Right lobe of liver (tissue), 6 donors: ENCODE data around the gene CREBBP. TPM values are rescaled to one million over a fixed set of nuclear protein-coding genes. Genes with fewer than 3 reads are reported as not detected.
A peak's percentile ranks its signal among the peaks of the same experiment; 100 is the strongest.

Experiments
- ATAC-seq, 4 donors: fragments of 200-7000 bp; cut with Tn5 transposase; one replicate each; pipeline ENCODE4 v1.9.1; 2020; ENCODE audit warnings: mild to moderate bottlenecking in 4 of 4, moderate library complexity in 4 of 4
- DNase-seq, 3 donors: peaks; one replicate each; pipeline ENCODE4 v3.0.0-alpha.2; 2020
- H3K27ac ChIP-seq, 3 donors: fragments of 200-600 bp; one replicate each; pipeline ENCODE4 v1.8.0; 2022
- H3K27me3 ChIP-seq, 2 donors: fragments of 200-600 bp; one replicate each; pipeline ENCODE4 v1.8.0; 2022
- H3K36me3 ChIP-seq, 4 donors: fragments of 200-600 bp; sonication (generic) in 1 of 4; one replicate each; pipeline versions ENCODE4 v1.5.1 to v1.8.0; 2017 to 2022; ENCODE audit warnings: control low read depth in 1 of 4
- H3K4me1 ChIP-seq, 4 donors: fragments of 200-600 bp; sonication (generic) in 1 of 4; one replicate each; pipeline versions ENCODE4 v1.5.1 to v1.8.0; 2017 to 2022; ENCODE audit warnings: control low read depth in 1 of 4
- H3K4me3 ChIP-seq, 3 donors: fragments of 200-600 bp; one replicate each; pipeline ENCODE4 v1.8.0; 2022
- H3K9me3 ChIP-seq, 4 donors: fragments of 200-600 bp; sonication (generic) in 1 of 4; one replicate each; pipeline versions ENCODE4 v1.5.1 to v1.8.0; 2017 to 2022; ENCODE audit warnings: control low read depth in 1 of 4
- CTCF ChIP-seq, 4 donors: fragments of 200-600 bp in 3 of 4; fragments of 450-650 bp in 1 of 4; IDR thresholded peaks; one replicate each; pipeline versions ENCODE4 v1.5.1 to v1.8.0; 2016 to 2022; ENCODE audit warnings: antibody characterized with exemption in 4 of 4, mild to moderate bottlenecking in 2 of 4
- POLR2A ChIP-seq: fragments of 450-650 bp; IDR thresholded peaks from one replicate; pipeline ENCODE4 v1.6.1; 2017; ENCODE audit warnings: antibody characterized with exemption, mild to moderate bottlenecking
- WGBS: methylation state at CpG from one replicate; pipeline ENCODE4 v1.1.6; 2018; ENCODE audit warnings: low coverage, low lambda C conversion rate; ENCODE audit not compliant: insufficient coverage; ENCODE audit errors: missing lambda C conversion rate; 5-methylcytosine and 5-hydroxymethylcytosine counted together
- intact Hi-C, 2 donors: fragments of 100-400 bp; cut with DNase I; formaldehyde crosslinking; loops; one replicate each; pipeline versions ENCODE4 v1.11.2 to v1.14.1; 2022
- total RNA-seq, 6 experiments: library from RNA; depleted of rRNA in 2 of 6; stranded (reverse); fragments of >200 nt in 2 of 6; fragmentation: NEBNext Ultra II Directional in 3 of 6; extraction: Animal tissue kit (Norgen Biotek cat#: 25700) in 3 of 6; gene quantifications; one replicate each; pipeline versions ENCODE4 v1.1.0 to v1.2.4, GENCODE V29; 2016 to 2023
- donor health status: DM: no; HTN: yes; CAD: no.
- donor health status: DM: no; HTN: no; CAD: no.
- donor health status: DM: no; HTN: no; CAD: no.
- donor health status: DM: no; HTN: yes; CAD: no.
- donor health status: DM: no; HTN: yes; CAD: no.

Gene CREBBP
- total RNA-seq, 6 experiments from 2014 or later: 18.1 to 39.8 (median 29.2) TPM

DNA sequence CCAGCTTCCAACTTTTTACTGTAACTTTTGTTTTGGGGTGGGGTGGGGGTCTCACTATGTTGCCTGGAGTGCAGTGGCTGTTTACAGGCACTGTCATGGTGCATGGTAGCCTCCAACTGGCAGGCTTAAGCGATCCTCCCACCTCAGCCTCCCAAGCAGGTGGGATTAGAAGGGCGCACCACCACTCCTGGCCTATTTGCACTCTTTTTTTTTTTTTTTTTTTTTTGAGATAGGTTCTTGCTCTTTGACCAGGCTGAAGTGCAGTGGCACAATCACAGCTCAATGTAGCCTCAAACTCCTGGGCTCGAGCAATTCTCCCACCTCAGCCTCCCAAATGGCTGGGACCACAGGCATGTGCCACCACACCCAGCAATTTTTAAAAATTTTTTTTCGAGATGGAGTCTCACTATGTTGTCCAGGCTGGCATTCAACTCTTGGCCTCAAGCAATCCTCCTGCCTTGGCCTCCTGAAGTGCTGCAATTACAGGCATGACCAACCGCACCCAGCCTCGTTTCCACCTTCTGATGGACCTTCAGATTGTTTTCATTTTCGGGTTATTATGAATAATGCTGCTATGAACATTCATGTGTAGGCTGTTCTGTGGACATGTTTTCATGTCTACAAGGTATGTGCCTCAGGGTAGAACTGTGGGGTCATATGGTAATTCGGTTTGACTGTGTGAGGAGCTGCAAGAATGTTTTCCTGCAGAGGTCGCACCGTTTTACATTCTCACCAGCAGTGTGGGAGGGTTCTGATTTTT is 174.1 kb downstream of the CREBBP start:
- no peak for ATAC-seq
- Histone ChIP-seq H3K4me1 (peaks cover 0 to under 1% (median under 1%) of the 10 kb centered on the region in 4 donors), H3K4me3 (no peak overlapping the region), H3K9me3 (no peaks in the 10 kb centered on the region), H3K27ac (no peak overlapping the region), H3K27me3 (no peaks in the 10 kb centered on the region), H3K36me3 (no peaks in the 10 kb centered on the region)
- DNase-seq: peak in 1 of 3 donors; percentile 18
- WGBS: 81% methylated on average over 8 of the region's 10 CpGs
- TF ChIP-seq POLR2A (no peak), CTCF (IDR thresholded peaks at IDR 0.05) (no peak)
- intact Hi-C loops: no loop called here

DNA sequence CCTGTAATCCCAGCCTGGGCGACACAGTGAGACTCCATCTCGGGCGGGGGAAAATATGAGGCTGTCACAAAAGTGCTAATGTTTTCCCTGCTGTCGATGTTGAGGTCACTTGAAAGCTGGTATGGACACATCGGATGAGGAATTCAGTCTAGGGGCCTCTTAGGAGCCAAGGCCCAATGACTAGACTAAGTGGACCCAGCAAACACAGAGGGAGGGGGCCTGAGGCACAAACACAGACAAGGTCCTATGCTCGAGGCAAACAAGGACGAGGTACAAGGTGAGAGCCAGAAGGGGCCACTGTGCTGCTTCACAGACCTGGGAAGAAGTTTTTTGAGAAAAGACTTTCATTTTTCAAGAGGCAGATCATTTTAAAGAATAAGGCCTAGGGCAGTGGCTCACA is 178.4 kb downstream of the CREBBP start:
- Histone ChIP-seq H3K27ac (no peak overlapping the region), H3K27me3 (no peaks in the 10 kb centered on the region), H3K36me3 (no peaks in the 10 kb centered on the region), H3K9me3 (no peaks in the 10 kb centered on the region), H3K4me3 (no peak overlapping the region), H3K4me1 (peaks cover 0 to under 1% (median 0%) of the 10 kb centered on the region in 4 donors)
- intact Hi-C loops: no loop called here
- no peak for ATAC-seq
- 89% methylated on average over 5 of the region's 7 CpGs for WGBS
- DNase-seq: peak in 1 of 3 donors; percentile 5
- TF ChIP-seq POLR2A (no peak), CTCF (IDR thresholded peaks at IDR 0.05) (no peak)

GRCh38 chr16:3701531-3701930 is 179.0 kb downstream of the CREBBP start:
- intact Hi-C loops: no loop called here
- H3K9me3 ChIP-seq: no peaks in the 10 kb centered on the region
- no peaks in the 10 kb centered on the region for H3K36me3 ChIP-seq
- no peak for DNase-seq
- no peak for TF ChIP-seq CTCF (IDR thresholded peaks at IDR 0.05)
- TF ChIP-seq POLR2A: no peak
- no peaks in the 10 kb centered on the region for H3K27me3 ChIP-seq
- H3K4me1 ChIP-seq: peaks cover 0 to 6% (median 0%) of the 10 kb centered on the region in 4 donors
- no peak for ATAC-seq
- H3K4me3 ChIP-seq: no peak overlapping the region
- WGBS: 93% methylated on average over 3 of the region's 4 CpGs
- no peak overlapping the region for H3K27ac ChIP-seq

DNA sequence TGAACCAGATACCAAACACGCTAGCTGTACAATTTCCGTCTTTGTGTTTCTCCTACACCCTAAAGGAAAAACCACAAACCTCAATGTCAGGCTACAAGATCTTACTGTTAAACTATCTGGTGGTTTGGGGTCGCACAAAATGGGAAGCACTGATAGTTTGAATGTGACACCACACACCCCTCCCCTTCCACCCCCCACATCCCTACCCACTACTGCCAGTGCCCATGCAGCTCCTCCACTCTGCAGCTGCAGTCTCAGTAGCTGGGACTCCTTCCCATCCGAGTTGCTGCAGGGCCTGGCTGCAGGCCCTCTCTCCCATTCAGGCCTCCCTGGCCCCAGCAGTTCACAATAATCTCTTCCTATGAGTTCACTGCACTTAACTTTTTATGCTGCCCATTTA is 181.6 kb downstream of the CREBBP start:
- no peaks in the 10 kb centered on the region for H3K36me3 ChIP-seq

More for the DNA sequence above, 181.6 kb downstream of the CREBBP start:
- no peak for TF ChIP-seq CTCF (IDR thresholded peaks at IDR 0.05)
- no peak for TF ChIP-seq POLR2A
- 58% methylated on average over 4 of the region's 4 CpGs for WGBS
- Histone ChIP-seq H3K27me3 (no peaks in the 10 kb centered on the region), H3K4me3 (no peak overlapping the region), H3K4me1 (peaks cover 0 to 30% (median 7%) of the 10 kb centered on the region in 4 donors), H3K27ac (no peak overlapping the region), H3K9me3 (no peaks in the 10 kb centered on the region)
- ATAC-seq: no peak
- peak in 1 of 3 donors; percentile 22 for DNase-seq
- intact Hi-C loops: loop anchor here in 1 of 2 donors (10.0 kb wide), 1 partner anchor 176 kb away; no protein-coding TSS in a partner anchor
